H1 (cell line): Measurements from ENCODE around the gene RNF2. TPM values are rescaled to one million over a fixed set of nuclear protein-coding genes. Genes with fewer than 3 reads are reported as not detected.

ENCODE experiments used
- polyA plus RNA-seq, 7 experiments: library from polyadenylated mRNA; depleted of rRNA in 3 of 7; stranded (reverse) in 5 of 7; unstranded in 2 of 7; fragments of >200 nt in 5 of 7; fragments of 200-250 nt in 2 of 7; gene quantifications; 1 replicate in 5 of 7; 2 replicates in 1 of 7; 4 replicates in 1 of 7; pipeline versions ENCODE4 v1.2.1 to v1.2.3, GENCODE V29; 2011 to 2013; ENCODE audit warnings: missing spikeins in 2 of 7, mixed read lengths in 2 of 7
- small RNA-seq: library from polyadenylated mRNA; stranded (forward); fragments of <200 nt; extraction: miRNeasy Mini kit (QIAGEN cat#:217004); gene quantifications from one replicate; pipeline ENCODE3, GENCODE V24; 2013; ENCODE audit not compliant: insufficient read depth
- total RNA-seq: library from RNA; stranded (reverse); fragmentation: NEBNext Ultra II Directional; extraction: Animal tissue kit (Norgen Biotek cat#: 25700); gene quantifications from 2 replicates; pipeline ENCODE4 v1.2.1, GENCODE V29; 2021

The RNF2 gene
- total and polyA plus RNA-seq, 2 of the 8 experiments (the other 6 are each of a cell fraction or from before 2014, with no cell fraction given), result 28.9 to 58.9 TPM

Small RNAs within 50 kb of the gene (small RNA-seq; reads per million reads assigned to genes)
- not detected for gene RNA5SP72

Other genes starting within 250 kb of the RNF2 start
- gene NIBAN1, start 71.0 kb upstream of the RNF2 start, total RNA-seq, result 13.7 and 15.2 TPM in 2 replicates
- gene NIBAN1, start 71.0 kb upstream of the RNF2 start, polyA plus RNA-seq (2011; rRNA removed), result 4.2 and 5.7 TPM in 2 replicates
- 22.3 and 22.5 TPM in 2 replicates for gene TRMT1L, start 111.4 kb downstream of the RNF2 start, total RNA-seq
- gene TRMT1L, start 111.4 kb downstream of the RNF2 start, polyA plus RNA-seq (2011; rRNA removed), result 8.2 and 13.8 TPM in 2 replicates
- gene SWT1, start 111.6 kb downstream of the RNF2 start, total RNA-seq, result 6.2 and 8.1 TPM in 2 replicates
- 0.74 and 1.4 TPM in 2 replicates for gene SWT1, start 111.6 kb downstream of the RNF2 start, polyA plus RNA-seq (2011; rRNA removed)